HEK293 (cell line): ENCODE data around the gene CPNE1.

Experiments
- BCL6B ChIP-seq: fragments of 450-650 bp; formaldehyde crosslinking; IDR thresholded peaks from 2 replicates; pipeline ENCODE4 v1.5.1; 2017; ENCODE audit warnings: missing biosample characterization, missing genetic modification characterization
- CTCF ChIP-seq: fragments of 450-650 bp; formaldehyde crosslinking; IDR thresholded peaks from 2 replicates; pipeline ENCODE4 v1.5.1; 2016; ENCODE audit warnings: missing biosample characterization, missing genetic modification characterization
- EGR2 ChIP-seq: fragments of 450-650 bp; formaldehyde crosslinking; IDR thresholded peaks from 2 replicates; pipeline ENCODE4 v1.5.1; 2016; ENCODE audit warnings: low read depth, missing biosample characterization, missing genetic modification characterization
- HIC1 ChIP-seq: fragments of 450-650 bp; formaldehyde crosslinking; IDR thresholded peaks from 2 replicates; pipeline ENCODE4 v1.5.1; 2016; ENCODE audit warnings: missing biosample characterization, missing genetic modification characterization
- KLF1 ChIP-seq: fragments of 450-650 bp; formaldehyde crosslinking; IDR thresholded peaks from 2 replicates; pipeline ENCODE4 v1.5.1; 2016; ENCODE audit warnings: missing biosample characterization, missing genetic modification characterization
- KLF10 ChIP-seq: fragments of 450-650 bp; IDR thresholded peaks from 2 replicates; pipeline ENCODE4 v1.5.1; 2018; ENCODE audit warnings: missing biosample characterization, mild to moderate bottlenecking, missing genetic modification characterization
- REPIN1 ChIP-seq: fragments of 450-650 bp; formaldehyde crosslinking; IDR thresholded peaks from 2 replicates; pipeline ENCODE4 v1.5.1; 2017; ENCODE audit warnings: missing biosample characterization, missing genetic modification characterization, low read depth
- SALL2 ChIP-seq: fragments of 450-650 bp; formaldehyde crosslinking; IDR thresholded peaks from 2 replicates; pipeline ENCODE4 v1.5.0; 2017; ENCODE audit warnings: missing biosample characterization, mild to moderate bottlenecking, missing genetic modification characterization, borderline replicate concordance
- ZFP3 ChIP-seq: fragments of 450-650 bp; formaldehyde crosslinking; IDR thresholded peaks from 2 replicates; pipeline ENCODE4 v1.5.1; 2016; ENCODE audit warnings: low read depth, missing biosample characterization, missing genetic modification characterization
- ZNF146 ChIP-seq: fragments of 450-650 bp; formaldehyde crosslinking; IDR thresholded peaks from 2 replicates; pipeline ENCODE4 v1.5.1; 2016; ENCODE audit warnings: missing biosample characterization, missing genetic modification characterization
- ZNF175 ChIP-seq: fragments of 450-650 bp; formaldehyde crosslinking; IDR thresholded peaks from 2 replicates; pipeline ENCODE4 v1.5.1; 2016; ENCODE audit warnings: missing biosample characterization, missing genetic modification characterization
- ZNF202 ChIP-seq: fragments of 450-650 bp; formaldehyde crosslinking; IDR thresholded peaks from 2 replicates; pipeline ENCODE4 v1.5.1; 2016; ENCODE audit warnings: missing biosample characterization, missing genetic modification characterization, borderline replicate concordance
- ZNF223 ChIP-seq: fragments of 450-650 bp; formaldehyde crosslinking; IDR thresholded peaks from 2 replicates; pipeline ENCODE4 v1.5.1; 2016; ENCODE audit warnings: missing biosample characterization, missing genetic modification characterization
- ZNF24 ChIP-seq: fragments of 450-650 bp; formaldehyde crosslinking; IDR thresholded peaks from 2 replicates; pipeline ENCODE4 v1.5.1; 2016; ENCODE audit warnings: missing biosample characterization, missing genetic modification characterization
- ZNF280C ChIP-seq: fragments of 450-650 bp; formaldehyde crosslinking; IDR thresholded peaks from 2 replicates; pipeline ENCODE4 v1.5.1; 2016; ENCODE audit warnings: missing biosample characterization, missing genetic modification characterization
- ZNF302 ChIP-seq: fragments of 450-650 bp; formaldehyde crosslinking; IDR thresholded peaks from 2 replicates; pipeline ENCODE4 v1.5.1; 2016; ENCODE audit warnings: missing biosample characterization, missing genetic modification characterization, low read depth
- ZNF311 ChIP-seq: fragments of 450-650 bp; formaldehyde crosslinking; IDR thresholded peaks from 2 replicates; pipeline ENCODE4 v1.5.1; 2017; ENCODE audit warnings: missing biosample characterization, missing genetic modification characterization, borderline replicate concordance
- ZNF335 ChIP-seq: fragments of 450-650 bp; formaldehyde crosslinking; conservative IDR thresholded peaks from 2 replicates; pipeline ENCODE4 v1.5.1; 2016; ENCODE audit warnings: missing biosample characterization, missing genetic modification characterization
- ZNF341 ChIP-seq: fragments of 450-650 bp; formaldehyde crosslinking; IDR thresholded peaks from 2 replicates; pipeline ENCODE4; 2016; ENCODE audit warnings: low read depth, missing biosample characterization, missing genetic modification characterization
- ZNF350 ChIP-seq: fragments of 450-650 bp; formaldehyde crosslinking; IDR thresholded peaks from 2 replicates; pipeline ENCODE4 v1.5.0; 2017; ENCODE audit warnings: missing biosample characterization, mild to moderate bottlenecking, missing genetic modification characterization
- ZNF416 ChIP-seq: fragments of 450-650 bp; formaldehyde crosslinking; IDR thresholded peaks from 2 replicates; pipeline ENCODE4 v1.5.1; 2016; ENCODE audit warnings: missing biosample characterization, missing genetic modification characterization
- ZNF501 ChIP-seq: fragments of 450-650 bp; formaldehyde crosslinking; IDR thresholded peaks from 2 replicates; pipeline ENCODE4 v1.5.1; 2016; ENCODE audit warnings: missing biosample characterization, missing genetic modification characterization
- ZNF513 ChIP-seq: fragments of 450-650 bp; IDR thresholded peaks from 2 replicates; pipeline ENCODE4 v1.5.1; 2018; ENCODE audit warnings: missing biosample characterization, missing genetic modification characterization
- ZNF555 ChIP-seq: fragments of 450-650 bp; formaldehyde crosslinking; conservative IDR thresholded peaks from 2 replicates; pipeline ENCODE4 v1.5.1; 2017; ENCODE audit warnings: missing biosample characterization, mild to moderate bottlenecking, missing genetic modification characterization, inconsistent platforms
- ZNF639 ChIP-seq: fragments of 450-650 bp; formaldehyde crosslinking; IDR thresholded peaks from 2 replicates; pipeline ENCODE4 v1.5.1; 2016; ENCODE audit warnings: missing biosample characterization, missing genetic modification characterization
- ZNF692 ChIP-seq: fragments of 450-650 bp; formaldehyde crosslinking; IDR thresholded peaks from 2 replicates; pipeline ENCODE4 v1.5.1; 2016; ENCODE audit warnings: missing biosample characterization, missing genetic modification characterization
- ZNF701 ChIP-seq: fragments of 450-650 bp; formaldehyde crosslinking; IDR thresholded peaks from 2 replicates; pipeline ENCODE4 v1.5.1; 2016; ENCODE audit warnings: missing biosample characterization, missing genetic modification characterization

Gene CPNE1

GRCh38 chr20:35619196-35620095 is 45.3 kb downstream of the CPNE1 start (continued):
- TF ChIP-seq CTCF (tag by site-specific recombination): peak; percentile 93
- TF ChIP-seq KLF1 (tag by site-specific recombination): peak; percentile 69
- no peak for TF ChIP-seq ZNF555
- TF ChIP-seq KLF10: peak; percentile 62; the same call in 1 of the 2 replicates
- 0 out of 2 replicates have a peak, but pooled peaks have one; percentile 24 for TF ChIP-seq REPIN1 (tag by site-specific recombination)
- TF ChIP-seq ZNF280C (tag by site-specific recombination): no peak
- peak; percentile 88 for TF ChIP-seq ZNF341 (tag by site-specific recombination)
- TF ChIP-seq ZNF350 (tag by site-specific recombination): no peak
- no peak for TF ChIP-seq ZNF302 (tag by site-specific recombination)
- TF ChIP-seq ZNF335 (tag by site-specific recombination): peak; percentile 91
- no peak for TF ChIP-seq ZNF311 (tag by site-specific recombination)
- TF ChIP-seq ZNF24 (tag by site-specific recombination): peak; percentile 76
- TF ChIP-seq ZNF501 (tag by site-specific recombination): 0 out of 2 replicates have a peak, but pooled peaks have one; percentile 47
- TF ChIP-seq ZNF202 (tag by site-specific recombination): no peak
- no peak for TF ChIP-seq ZFP3
- no peak for TF ChIP-seq SALL2 (tag by site-specific recombination)
- no peak for TF ChIP-seq ZNF701
- peak; percentile 90 for TF ChIP-seq ZNF692 (tag by site-specific recombination)
- TF ChIP-seq ZNF513: no peak
- TF ChIP-seq BCL6B (tag by site-specific recombination): no peak
- no peak for TF ChIP-seq ZNF223 (tag by site-specific recombination)
- TF ChIP-seq ZNF175 (tag by site-specific recombination): no peak
- no peak for TF ChIP-seq ZNF146 (tag by site-specific recombination)
- peak; percentile 51; the same call in 1 of the 2 replicates for TF ChIP-seq ZNF639 (tag by site-specific recombination)
- peak; percentile 77 for TF ChIP-seq EGR2 (tag by site-specific recombination)
- TF ChIP-seq ZNF416 (tag by site-specific recombination): no peak
- TF ChIP-seq HIC1: 0 out of 2 replicates have a peak, but pooled peaks have one; percentile 40
